ENCODE data around the gene TCTN3. TPM values are rescaled to one million over a fixed set of nuclear protein-coding genes. Genes with fewer than 3 reads are reported as not detected.

TCTN3 gene
- total and polyA plus RNA-seq, 10 of the 15 experiments (the other 5 are each of a cell fraction or from before 2014, with no cell fraction given) = 20.0 to 48.7 (median 29.1) TPM

DNA sequence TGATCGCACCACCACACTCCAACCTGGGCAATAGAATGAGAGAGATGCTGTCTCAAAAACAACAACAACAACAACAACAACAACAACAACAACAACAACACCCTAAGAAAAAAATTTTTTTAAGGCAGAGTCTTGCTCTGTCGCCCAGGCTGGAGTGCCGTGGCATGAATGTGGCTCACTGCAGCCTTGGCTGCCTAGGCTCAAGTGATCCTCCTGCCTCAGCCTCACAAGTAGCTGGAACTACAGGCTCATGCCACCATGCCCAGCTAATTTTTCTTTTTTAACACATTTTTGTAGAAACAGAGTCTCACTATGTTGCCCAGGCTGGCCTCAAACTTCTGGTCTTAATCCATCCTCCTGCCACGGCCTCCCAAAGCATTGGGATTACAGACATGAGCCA is 55.8 kb downstream of the TCTN3 start (continued):
- no peak for TF ChIP-seq SMAD5 (IDR thresholded peaks at IDR 0.05; ENCODE audit: low read depth)
- TF ChIP-seq ZBTB33 (IDR thresholded peaks at IDR 0.05) = no peak
- TF ChIP-seq SREBF1 (IDR thresholded peaks at IDR 0.05; ENCODE audit: low read length) = no peak
- TF ChIP-seq BRCA1 (IDR thresholded peaks at IDR 0.05; ENCODE audit: low read depth, low read length) = no peak
- no peak for TF ChIP-seq NR2C2 (IDR thresholded peaks at IDR 0.05; ENCODE audit: borderline replicate concordance, control insufficient read depth, insufficient read length, low read depth)
- TF ChIP-seq YBX1 (IDR thresholded peaks at IDR 0.05) = no peak
- TF ChIP-seq RELA (IDR thresholded peaks at IDR 0.05; ENCODE audit: borderline replicate concordance, partially characterized antibody) = no peak
- TF ChIP-seq NFYA (IDR thresholded peaks at IDR 0.05; ENCODE audit: borderline replicate concordance, low read depth, low read length) = no peak
- TF ChIP-seq NFXL1 (IDR thresholded peaks at IDR 0.05; ENCODE audit: borderline replicate concordance) = no peak
- TF ChIP-seq ZNF24 (IDR thresholded peaks at IDR 0.05) = no peak

DNA sequence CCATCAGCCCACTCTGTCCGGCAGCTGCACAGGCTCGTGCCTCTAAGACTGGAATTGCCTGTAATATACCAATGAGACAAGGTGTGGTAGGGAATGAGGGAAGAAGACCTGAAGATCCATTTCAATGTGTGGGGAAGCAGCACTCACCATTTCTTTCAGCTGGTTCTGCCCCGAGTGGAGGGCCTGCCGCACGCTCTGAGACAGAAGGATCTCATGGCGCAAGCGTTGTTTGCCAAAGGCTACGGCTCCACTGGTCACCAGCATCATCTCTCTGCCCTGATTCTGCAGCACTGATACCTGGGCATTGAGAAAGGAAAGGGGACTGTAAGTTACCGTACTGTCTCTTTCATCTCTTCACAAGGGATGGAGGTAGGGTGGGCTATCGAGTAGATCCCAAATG is 56.6 kb downstream of the TCTN3 start:
- Histone ChIP-seq H3K9ac (ENCODE audit: control insufficient read depth, insufficient read depth, low read length) (no peak overlapping the region), H3K4me3 (no peak overlapping the region), H3K79me2 (ENCODE audit: control insufficient read depth, insufficient read depth, low read length) (no peaks in the 10 kb centered on the region), H3K27me3 (replicated peaks in 1 of 2; ENCODE audit: control insufficient read depth in 2 of 2, insufficient read depth in 2 of 2, low read length in 1 of 2) (no peaks in the 10 kb centered on the region), H3K36me3 (ENCODE audit: control insufficient read depth in 2 of 2, insufficient read depth in 2 of 2, low read length in 1 of 2) (peaks cover 20 to 29% of the 10 kb centered on the region in 2 experiments), H4K20me1 (ENCODE audit: control insufficient read depth, insufficient read depth) (no peaks in the 10 kb centered on the region), H3K4me2 (ENCODE audit: control insufficient read depth, insufficient read depth) (no peak overlapping the region), H2AFZ (ENCODE audit: control insufficient read depth, low read depth, low read length) (no peak overlapping the region), H3K4me1 (ENCODE audit: control insufficient read depth, insufficient read depth, low read length) (no peaks in the 10 kb centered on the region), H3K27ac (ENCODE audit: control insufficient read depth, insufficient read depth) (no peak overlapping the region), H3K9me3 (replicated peaks; ENCODE audit: control insufficient read depth, insufficient read depth, low read length) (no peaks in the 10 kb centered on the region)
- FAIRE-seq = no peak
- ChIA-PET CTCF (interaction anchor here (1.5 to 2.5 kb wide), 2 partner anchors 57 to 262 kb away, joined by 4 to 8 read pairs; partner anchors contain the start of gene TCTN3), RAD21 (ENCODE audit: unreplicated experiment) (no interaction called here), POLR2A (no interaction called here), SMC1A (ENCODE audit: uncharacterized antibody, unreplicated experiment) (no interaction called here)
- intact Hi-C loops (cut with micrococcal nuclease; ENCODE audit: unreplicated experiment) = no loop called here
- DNase-seq (ENCODE audit: low read depth, low spot score) = no peak
- no TSS peak for BruUV-seq (replicated peaks)
- 97% methylated on average over 10 of the region's 10 CpGs for WGBS (ENCODE audit: insufficient coverage, insufficient replicate concordance, low lambda C conversion rate, missing lambda C conversion rate)
- ATAC-seq = no peak
- TF ChIP-seq PBX3 (IDR thresholded peaks at IDR 0.05; ENCODE audit: insufficient replicate concordance, low read depth, low read length) (no peak), CTCF (IDR thresholded peaks at IDR 0.05 in 2 of 3, conservative IDR thresholded peaks at IDR 0.05 in 1 of 3; ENCODE audit: control insufficient read depth in 2 of 3, extremely low read depth in 1 of 3, insufficient read depth in 1 of 3, low read depth in 3 of 3, low read length in 3 of 3) (no peak)
- in situ Hi-C loops (cut with MboI) = no loop called here

Data from GM12878 (cell line).